Measurements from ENCODE around the gene CNIH2. TPM values are rescaled to one million over a fixed set of nuclear protein-coding genes. Genes with fewer than 3 reads are reported as not detected.
A peak's percentile ranks its signal among the peaks of the same experiment; 100 is the strongest.

CNIH2 gene
- total and polyA plus RNA-seq, 2 donors (not counting 1 experiment from before 2014, with no cell fraction given): 0.17 to 0.57 TPM

GRCh38 chr11:66281001-66281400 is 3.0 kb downstream of the CNIH2 start:
- H3K27ac ChIP-seq (ENCODE audit: insufficient read depth, low read length): no peak overlapping the region
- peaks cover 2% of the 10 kb centered on the region for H3K4me1 ChIP-seq (ENCODE audit: control insufficient read depth, extremely low read depth, insufficient read depth, low read length)
- no peak overlapping the region for H3K4me3 ChIP-seq (replicated peaks in 1 of 4; ENCODE audit: control extremely low read depth in 1 of 4, insufficient read depth in 1 of 4, low read depth in 3 of 4, low read length in 4 of 4)
- H4K20me1 ChIP-seq (ENCODE audit: control insufficient read depth, extremely low read depth, insufficient read depth, low read length): peaks cover 1% of the 10 kb centered on the region
- H3K27me3 ChIP-seq (ENCODE audit: control insufficient read depth, insufficient read depth, low read length): no peaks in the 10 kb centered on the region
- no peak overlapping the region for H3K4me2 ChIP-seq (ENCODE audit: extremely low read depth, insufficient read depth, low read length)
- H3K9me3 ChIP-seq (ENCODE audit: control insufficient read depth, insufficient read depth, low read depth, low read length): no peaks in the 10 kb centered on the region
- H2AFZ ChIP-seq (ENCODE audit: low read length): no peak overlapping the region
- TF ChIP-seq CTCF (conservative IDR thresholded peaks at IDR 0.05 in 1 of 2, IDR thresholded peaks at IDR 0.05 in 1 of 2; ENCODE audit: low read depth in 1 of 2, low read length in 2 of 2) (no peak), EZH2 (IDR thresholded peaks at IDR 0.05; ENCODE audit: low read length, missing control alignments) (no peak)
- peaks cover 15% of the 10 kb centered on the region for H3K36me3 ChIP-seq (ENCODE audit: control insufficient read depth, insufficient read depth, low read length)
- H3K79me2 ChIP-seq (ENCODE audit: control insufficient read depth, insufficient read depth, low read length): peaks cover 5% of the 10 kb centered on the region
- H3K9ac ChIP-seq (ENCODE audit: insufficient read depth, low read length): no peak overlapping the region
- peak in 1 of 2 donors; percentile 31 for DNase-seq (ENCODE audit: low read depth in 2 of 2)

GRCh38 chr11:66281776-66282467 is 3.9 kb downstream of the CNIH2 start:
- Histone ChIP-seq H3K27ac (ENCODE audit: insufficient read depth, low read length) (peak overlapping the region; percentile 8), H2AFZ (ENCODE audit: low read length) (no peak overlapping the region), H3K4me2 (ENCODE audit: extremely low read depth, insufficient read depth, low read length) (no peak overlapping the region), H4K20me1 (ENCODE audit: control insufficient read depth, extremely low read depth, insufficient read depth, low read length) (peaks cover 1% of the 10 kb centered on the region), H3K4me3 (replicated peaks in 1 of 4; ENCODE audit: control extremely low read depth in 1 of 4, insufficient read depth in 1 of 4, low read depth in 3 of 4, low read length in 4 of 4) (no peak overlapping the region), H3K36me3 (ENCODE audit: control insufficient read depth, insufficient read depth, low read length) (peaks cover 13% of the 10 kb centered on the region), H3K9me3 (ENCODE audit: control insufficient read depth, insufficient read depth, low read depth, low read length) (no peaks in the 10 kb centered on the region), H3K9ac (ENCODE audit: insufficient read depth, low read length) (no peak overlapping the region), H3K4me1 (ENCODE audit: control insufficient read depth, extremely low read depth, insufficient read depth, low read length) (peaks cover 2% of the 10 kb centered on the region), H3K79me2 (ENCODE audit: control insufficient read depth, insufficient read depth, low read length) (peaks cover 9% of the 10 kb centered on the region), H3K27me3 (ENCODE audit: control insufficient read depth, insufficient read depth, low read length) (no peaks in the 10 kb centered on the region)
- no peak for TF ChIP-seq EZH2 (IDR thresholded peaks at IDR 0.05; ENCODE audit: low read length, missing control alignments)
- no peak for TF ChIP-seq CTCF (conservative IDR thresholded peaks at IDR 0.05 in 1 of 2, IDR thresholded peaks at IDR 0.05 in 1 of 2; ENCODE audit: low read depth in 1 of 2, low read length in 2 of 2)
- DNase-seq (ENCODE audit: low read depth in 2 of 2): no peak

GRCh38 chr11:66282468-66283455 is 4.8 kb downstream of the CNIH2 start:
- Histone ChIP-seq H4K20me1 (ENCODE audit: control insufficient read depth, extremely low read depth, insufficient read depth, low read length) (peaks cover 1% of the 10 kb centered on the region), H3K36me3 (ENCODE audit: control insufficient read depth, insufficient read depth, low read length) (peaks cover 13% of the 10 kb centered on the region), H3K4me3 (replicated peaks in 1 of 4; ENCODE audit: control extremely low read depth in 1 of 4, insufficient read depth in 1 of 4, low read depth in 3 of 4, low read length in 4 of 4) (no peak overlapping the region), H3K9ac (ENCODE audit: insufficient read depth, low read length) (no peak overlapping the region), H3K27ac (ENCODE audit: insufficient read depth, low read length) (peak overlapping the region; percentile 32), H3K4me1 (ENCODE audit: control insufficient read depth, extremely low read depth, insufficient read depth, low read length) (peaks cover 4% of the 10 kb centered on the region), H3K9me3 (ENCODE audit: control insufficient read depth, insufficient read depth, low read depth, low read length) (no peaks in the 10 kb centered on the region), H3K4me2 (ENCODE audit: extremely low read depth, insufficient read depth, low read length) (no peak overlapping the region), H3K79me2 (ENCODE audit: control insufficient read depth, insufficient read depth, low read length) (peaks cover 16% of the 10 kb centered on the region), H2AFZ (ENCODE audit: low read length) (no peak overlapping the region), H3K27me3 (ENCODE audit: control insufficient read depth, insufficient read depth, low read length) (no peaks in the 10 kb centered on the region)
- peak; percentile 75 to 85 for TF ChIP-seq CTCF (conservative IDR thresholded peaks at IDR 0.05 in 1 of 2, IDR thresholded peaks at IDR 0.05 in 1 of 2; ENCODE audit: low read depth in 1 of 2, low read length in 2 of 2)
- TF ChIP-seq EZH2 (IDR thresholded peaks at IDR 0.05; ENCODE audit: low read length, missing control alignments): no peak
- DNase-seq (ENCODE audit: low read depth in 2 of 2): peak; percentile 94

Measured in fibroblast of lung (primary cell).